ENCODE results near the gene CCDC138.

CCDC138 gene

DNA sequence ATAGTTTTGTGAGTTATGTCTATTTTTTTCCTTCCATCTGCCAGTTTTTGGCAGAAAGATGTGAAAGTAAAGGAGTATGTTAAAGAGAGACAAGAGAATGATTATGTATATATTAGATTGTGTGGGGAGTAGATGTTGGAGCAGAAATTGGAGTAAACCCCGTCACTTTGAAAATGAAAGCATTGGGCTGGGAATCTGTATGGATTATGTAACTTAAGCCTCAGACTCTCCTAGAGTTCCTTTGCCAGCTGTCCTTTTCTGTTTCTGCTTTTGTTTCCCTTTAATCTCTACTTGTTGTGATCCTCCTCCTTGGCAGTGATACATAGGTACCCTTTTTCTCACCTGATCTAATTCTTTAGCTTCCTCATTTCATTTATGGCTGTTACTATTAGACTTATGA lies 19.2 kb downstream of the CCDC138 start:
- TF ChIP-seq, protein P1, sequence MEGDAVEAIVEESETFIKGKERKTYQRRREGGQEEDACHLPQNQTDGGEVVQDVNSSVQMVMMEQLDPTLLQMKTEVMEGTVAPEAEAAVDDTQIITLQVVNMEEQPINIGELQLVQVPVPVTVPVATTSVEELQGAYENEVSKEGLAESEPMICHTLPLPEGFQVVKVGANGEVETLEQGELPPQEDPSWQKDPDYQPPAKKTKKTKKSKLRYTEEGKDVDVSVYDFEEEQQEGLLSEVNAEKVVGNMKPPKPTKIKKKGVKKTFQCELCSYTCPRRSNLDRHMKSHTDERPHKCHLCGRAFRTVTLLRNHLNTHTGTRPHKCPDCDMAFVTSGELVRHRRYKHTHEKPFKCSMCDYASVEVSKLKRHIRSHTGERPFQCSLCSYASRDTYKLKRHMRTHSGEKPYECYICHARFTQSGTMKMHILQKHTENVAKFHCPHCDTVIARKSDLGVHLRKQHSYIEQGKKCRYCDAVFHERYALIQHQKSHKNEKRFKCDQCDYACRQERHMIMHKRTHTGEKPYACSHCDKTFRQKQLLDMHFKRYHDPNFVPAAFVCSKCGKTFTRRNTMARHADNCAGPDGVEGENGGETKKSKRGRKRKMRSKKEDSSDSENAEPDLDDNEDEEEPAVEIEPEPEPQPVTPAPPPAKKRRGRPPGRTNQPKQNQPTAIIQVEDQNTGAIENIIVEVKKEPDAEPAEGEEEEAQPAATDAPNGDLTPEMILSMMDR (IDR thresholded peaks at IDR 0.05): no peak

DNA sequence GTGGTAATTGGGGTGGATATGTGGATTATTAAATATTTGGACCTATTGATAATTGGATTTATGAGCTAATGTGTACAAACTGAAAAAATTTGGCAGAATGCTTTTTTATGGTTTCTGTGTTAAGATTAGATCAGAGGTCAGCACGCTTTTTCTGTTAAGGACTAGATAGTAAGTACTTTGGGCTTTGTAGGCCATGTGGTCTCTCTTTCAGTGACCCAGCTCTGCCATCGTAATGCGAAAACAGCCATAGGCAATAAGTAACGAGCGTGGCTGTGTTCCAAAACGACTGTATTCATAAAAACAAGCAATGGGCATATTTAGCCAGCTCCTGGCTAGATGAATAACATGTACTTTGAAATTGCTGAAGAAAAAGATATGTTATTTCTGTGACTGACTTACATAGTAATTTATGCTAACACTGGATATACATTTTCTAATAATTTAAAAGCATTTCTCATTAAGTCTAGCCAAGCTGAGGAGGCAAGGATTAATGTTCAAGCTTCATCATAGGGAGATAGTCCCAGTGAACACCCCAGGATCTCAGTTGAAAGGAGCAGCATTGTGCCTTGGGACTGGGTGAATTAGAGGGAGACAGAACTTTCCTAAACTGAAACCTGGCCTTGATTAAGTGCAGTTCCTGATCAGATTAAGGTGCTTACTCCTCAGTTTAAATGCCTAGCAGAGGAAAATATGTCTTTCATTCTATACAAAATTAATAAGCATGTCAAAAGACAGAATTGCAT lies 20.0 kb downstream of the CCDC138 start:
- TF ChIP-seq, protein P1 (IDR thresholded peaks at IDR 0.05): no peak

DNA sequence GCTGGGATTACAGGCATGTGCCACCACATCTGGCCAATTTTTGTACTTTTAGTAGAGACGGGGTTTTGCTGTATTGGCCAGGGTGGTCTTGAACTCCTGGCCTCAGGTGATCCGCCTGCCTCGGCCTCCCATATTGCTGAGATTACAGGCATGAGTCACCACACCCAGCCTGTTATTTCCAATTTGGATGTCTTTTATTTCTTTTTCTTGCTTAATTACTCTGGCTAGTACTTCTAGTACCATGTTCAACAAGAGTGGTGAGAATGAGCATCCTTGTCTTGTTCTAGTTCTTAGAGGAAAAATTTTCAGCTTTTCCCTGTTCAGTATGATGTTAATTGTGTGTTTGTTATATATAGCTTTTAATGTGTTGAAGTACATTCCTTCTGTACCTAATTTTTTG lies 23.4 kb downstream of the CCDC138 start:
- TF ChIP-seq, protein P1 (IDR thresholded peaks at IDR 0.05): no peak

DNA sequence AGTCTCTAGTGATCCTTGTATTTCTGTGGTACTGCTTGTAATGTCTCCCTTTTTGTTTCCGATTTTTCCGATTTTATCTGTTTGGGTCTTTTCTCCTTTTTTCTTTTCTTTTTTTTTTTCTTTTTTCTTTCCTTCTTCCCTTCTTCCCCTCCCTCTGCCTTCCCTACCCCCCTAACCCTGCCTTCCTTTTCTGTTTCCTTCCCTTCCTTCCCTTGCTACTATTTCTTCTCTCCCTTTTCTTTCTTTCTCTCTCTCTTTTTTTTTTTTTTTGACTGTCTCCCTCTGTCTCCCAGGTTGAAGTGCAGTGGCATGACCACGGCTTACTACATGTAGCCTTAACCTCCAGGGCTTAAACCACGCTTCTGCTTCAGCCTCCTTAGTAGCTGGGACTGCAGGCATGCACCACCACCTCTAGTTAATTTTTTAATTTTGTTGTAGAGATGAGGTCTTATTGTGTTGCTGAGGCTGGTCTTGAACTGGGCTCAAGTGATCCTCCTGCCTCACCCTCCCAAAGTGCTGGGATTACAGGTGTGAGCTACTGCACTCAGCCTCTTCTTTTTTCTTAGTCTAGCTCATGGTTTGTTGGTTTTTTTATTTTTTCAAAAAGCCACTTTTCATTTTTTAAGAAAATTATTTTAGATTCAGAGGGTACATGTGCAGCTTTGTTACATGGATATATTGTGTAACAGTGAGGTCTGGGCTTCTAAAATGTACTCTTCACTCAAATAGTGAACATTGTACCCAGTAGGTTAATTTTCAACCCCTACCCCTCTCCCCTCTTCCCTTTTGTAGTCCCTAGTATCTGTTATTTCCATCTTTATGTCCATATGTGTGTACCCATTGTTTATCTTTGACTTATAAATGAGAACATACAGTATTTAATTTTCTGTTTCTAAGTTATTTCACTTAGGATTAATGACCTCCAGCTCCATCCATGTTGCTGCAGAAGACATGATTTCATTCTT lies 24.7 kb downstream of the CCDC138 start:
- TF ChIP-seq, protein P1 (IDR thresholded peaks at IDR 0.05): no peak

DNA sequence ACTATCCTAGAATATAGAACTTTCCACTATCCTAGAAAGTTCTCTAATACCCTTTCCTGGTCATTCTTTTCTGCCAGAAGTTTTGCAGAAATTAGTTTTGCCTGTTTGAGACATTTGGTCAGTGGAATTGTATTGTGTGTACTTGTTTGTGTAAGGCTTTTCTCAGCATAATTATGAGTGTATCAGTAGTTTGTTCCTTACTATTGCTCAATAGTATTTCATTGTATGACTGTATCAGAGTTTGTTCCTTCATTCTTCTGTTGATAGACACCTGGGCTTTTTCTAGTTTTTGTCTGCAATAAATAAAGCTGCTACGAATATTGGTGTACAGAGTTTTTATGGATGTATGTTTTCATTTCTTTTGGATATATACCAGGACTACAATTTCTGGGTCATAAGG lies 27.2 kb downstream of the CCDC138 start:
- TF ChIP-seq, protein P1 (IDR thresholded peaks at IDR 0.05): no peak

DNA sequence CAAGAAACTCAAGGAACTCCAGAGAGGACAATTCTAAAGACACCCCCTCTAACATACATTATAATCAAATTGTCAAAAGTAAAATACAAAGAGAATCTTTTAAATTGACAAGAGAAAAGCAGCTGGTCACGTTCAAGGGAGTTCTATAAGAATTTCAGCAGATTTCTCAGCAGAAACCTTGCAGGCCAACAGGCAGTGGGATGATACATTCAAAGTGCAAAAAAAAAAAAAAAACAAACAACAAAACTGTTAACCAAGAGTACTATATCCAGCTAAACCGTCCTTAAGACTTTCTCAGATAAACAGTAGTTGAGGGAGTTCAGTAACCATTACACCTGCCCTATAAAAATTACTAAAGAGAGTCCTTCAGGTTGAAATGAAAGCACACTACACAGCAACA lies 33.9 kb downstream of the CCDC138 start:
- TF ChIP-seq, protein P1 (IDR thresholded peaks at IDR 0.05): no peak

DNA sequence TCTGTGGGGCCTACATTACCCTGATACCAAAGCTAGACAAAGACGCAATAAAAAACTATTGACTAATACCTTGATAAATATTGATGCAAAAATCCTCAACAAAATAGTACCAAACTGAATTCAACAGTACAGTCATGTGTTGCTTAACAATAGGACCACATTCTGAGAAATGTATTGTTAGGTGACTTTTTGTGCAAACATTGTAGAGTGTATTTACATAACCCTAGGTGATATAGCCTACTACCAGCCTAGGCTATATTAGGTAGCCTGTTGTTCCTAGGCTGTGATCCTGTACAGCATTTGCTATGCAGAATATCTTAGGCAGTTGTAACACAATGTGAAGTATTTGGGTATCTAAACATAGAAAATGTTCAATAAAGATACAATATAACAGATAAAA lies 36.7 kb downstream of the CCDC138 start:
- TF ChIP-seq, protein P1 (IDR thresholded peaks at IDR 0.05): no peak

Data from LNCAP (cell line).